ENCODE results near the gene DCAF5. TPM values are rescaled to one million over a fixed set of nuclear protein-coding genes. Genes with fewer than 3 reads are reported as not detected.

Gene DCAF5
- total and polyA plus RNA-seq, 2 of the 8 experiments (the other 6 are each of a cell fraction or from before 2014, with no cell fraction given), result 24.3 to 31.0 TPM

GRCh38 chr14:69190191-69190590 lies 37.3 kb upstream of the DCAF5 start:
- no peak overlapping the region for H3K9ac ChIP-seq (replicated peaks in 1 of 4; ENCODE audit: extremely low read depth in 1 of 4, low read depth in 3 of 4, low read length in 3 of 4)
- no peak overlapping the region for H2BK15ac ChIP-seq (ENCODE audit: low read length)
- peak overlapping the region in 1 of 4 experiments; percentile 86; a peak in 1 of 8 replicates for H3K4me3 ChIP-seq (ENCODE audit: extremely low read depth in 1 of 4, insufficient read depth in 2 of 4, low read depth in 3 of 4, low read length in 4 of 4)
- no peak overlapping the region for H3K27ac ChIP-seq (ENCODE audit: low read depth, low read length)
- FAIRE-seq (no peak), DNase-seq (ENCODE audit: low read depth in 1 of 2, low spot score in 2 of 2) (no peak)
- CTCF ChIA-PET (ENCODE audit: partially characterized antibody), result interaction anchor here (0.7 to 1.8 kb wide), 3 partner anchors 9 to 39 kb away, joined by 3 to 8 read pairs (median 5); no protein-coding TSS in a partner anchor
- H3K18ac ChIP-seq (ENCODE audit: extremely low read depth, low read length), result no peak overlapping the region
- POLR2A ChIA-PET (ENCODE audit: partially characterized antibody), result interaction anchor here (1.0 to 2.2 kb wide), 4 partner anchors 8 to 212 kb away, joined by 3 to 7 read pairs (median 4); partner anchors contain the start of gene DCAF5
- H3K36me3 ChIP-seq (ENCODE audit: control insufficient read depth in 2 of 4, insufficient read depth in 4 of 4, low read length in 3 of 4), result no peaks in the 10 kb centered on the region
- H2BK120ac ChIP-seq (replicated peaks; ENCODE audit: low read depth, low read length), result no peak overlapping the region
- peak overlapping the region in 1 of 2 experiments; percentile 6; a peak in 1 of 4 replicates for H3K4me2 ChIP-seq (ENCODE audit: insufficient read depth in 1 of 2, low read depth in 2 of 2, low read length in 2 of 2)
- H2BK5ac ChIP-seq (ENCODE audit: low read depth, low read length), result no peak overlapping the region
- TF ChIP-seq SP2 (IDR thresholded peaks at IDR 0.05; ENCODE audit: low read length), result no peak
- TF ChIP-seq POU5F1 (IDR thresholded peaks at IDR 0.05; ENCODE audit: low read depth, low read length), result no peak
- no peak for TF ChIP-seq RNF2 (IDR thresholded peaks at IDR 0.05; ENCODE audit: borderline replicate concordance, low read depth, low read length, missing control alignments, poor library complexity, severe bottlenecking)
- no peak for TF ChIP-seq EZH2 (IDR thresholded peaks at IDR 0.05; ENCODE audit: low read depth, low read length, severe bottlenecking)
- TF ChIP-seq TEAD4 (IDR thresholded peaks at IDR 0.05; ENCODE audit: low read depth, low read length), result no peak
- TF ChIP-seq SRF (IDR thresholded peaks at IDR 0.05; ENCODE audit: low read depth, low read length), result no peak
- no peak for TF ChIP-seq TAF7 (optimal IDR thresholded peaks at IDR 0.05; ENCODE audit: borderline replicate concordance, low read depth, low read length)
- TF ChIP-seq RBBP5 (IDR thresholded peaks at IDR 0.05; ENCODE audit: borderline replicate concordance, low read depth, low read length), result no peak
- TF ChIP-seq ATF2 (IDR thresholded peaks at IDR 0.05; ENCODE audit: low read length), result no peak
- no peak for TF ChIP-seq SIX5 (IDR thresholded peaks at IDR 0.05; ENCODE audit: low read depth, low read length)
- TF ChIP-seq TAF1 (IDR thresholded peaks at IDR 0.05; ENCODE audit: low read depth, low read length), result no peak
- no peak for TF ChIP-seq NRF1 (IDR thresholded peaks at IDR 0.05; ENCODE audit: low read depth, low read length)
- no peaks in the 10 kb centered on the region for H3K9me3 ChIP-seq (ENCODE audit: insufficient read depth in 2 of 2, low read depth in 1 of 2, low read length in 1 of 2)
- H3K56ac ChIP-seq (replicated peaks; ENCODE audit: insufficient read length, low read depth, low read length), result no peak overlapping the region
- H3K79me1 ChIP-seq (ENCODE audit: low read depth, low read length), result no peaks in the 10 kb centered on the region
- no peaks in the 10 kb centered on the region for H4K20me1 ChIP-seq (replicated peaks in 1 of 2; ENCODE audit: control insufficient read depth in 1 of 2, insufficient read depth in 2 of 2, low read length in 2 of 2)
- H4K8ac ChIP-seq (ENCODE audit: extremely low read depth, insufficient read depth, low read length), result no peak overlapping the region
- no peak overlapping the region for H4K91ac ChIP-seq (replicated peaks; ENCODE audit: insufficient read length, low read length)
- H3K23me2 ChIP-seq (ENCODE audit: low read depth, low read length), result no peaks in the 10 kb centered on the region
- H4K5ac ChIP-seq (ENCODE audit: insufficient read length, low read depth, low read length), result no peak overlapping the region
- peaks cover 0 to 2% (median 0%) of the 10 kb centered on the region in 4 experiments; a peak in 2 of 7 replicates for H3K4me1 ChIP-seq (replicated peaks in 1 of 4; ENCODE audit: control insufficient read depth in 3 of 4, insufficient read depth in 4 of 4, low read length in 3 of 4)
- H3K23ac ChIP-seq (ENCODE audit: insufficient read length), result no peak overlapping the region
- H3K14ac ChIP-seq (ENCODE audit: insufficient read length), result no peak overlapping the region
- H2BK20ac ChIP-seq (ENCODE audit: low read length), result no peak overlapping the region
- WGBS, 2 experiments (ENCODE audit: extremely low coverage in 1 of 2, insufficient coverage in 1 of 2, insufficient read length in 1 of 2, insufficient replicate concordance in 2 of 2, low coverage in 1 of 2, low lambda C conversion rate in 2 of 2, missing lambda C conversion rate in 1 of 2), result 92% methylated on average over 2 of the region's 2 CpGs; no CpG with 5 or more reads in 1 of the 2 experiments
- H2AFZ ChIP-seq (ENCODE audit: low read length), result no peak overlapping the region
- H3K4ac ChIP-seq (replicated peaks; ENCODE audit: insufficient read length, low read depth, low read length), result no peak overlapping the region
- peaks cover 0 to 20% of the 10 kb centered on the region in 2 experiments; a peak in 2 of 4 replicates for H3K79me2 ChIP-seq (ENCODE audit: control insufficient read depth in 1 of 2, insufficient read depth in 2 of 2, low read length in 2 of 2)
- no peak overlapping the region for H2BK12ac ChIP-seq (ENCODE audit: low read depth, low read length)
- H3K27me3 ChIP-seq (replicated peaks in 1 of 4; ENCODE audit: control insufficient read depth in 3 of 4, extremely low read depth in 1 of 4, insufficient read depth in 3 of 4, low read length in 3 of 4), result no peaks in the 10 kb centered on the region
- H2AK5ac ChIP-seq (ENCODE audit: low read depth, low read length), result no peak overlapping the region
